ENCODE measurements around the gene ZDHHC17. TPM values are rescaled to one million over a fixed set of nuclear protein-coding genes. Genes with fewer than 3 reads are reported as not detected.
"Not testable (repeated sequence)": the region's sequence is repeated elsewhere in the genome, so short reads cannot be mapped to it uniquely, and the experiment has no call there.

Gene ZDHHC17
- total RNA-seq, 1 donor from 2014 or later, result 23.3 TPM

GRCh38 chr12:76779310-76779709 lies 15.4 kb downstream of the ZDHHC17 start:
- H3K36me3 Mint-ChIP-seq (ENCODE audit: low read depth), result peaks cover 17% of the 10 kb centered on the region
- H3K27ac Mint-ChIP-seq, result not testable (repeated sequence)

GRCh38 chr12:76781321-76781720 lies 17.4 kb downstream of the ZDHHC17 start:
- DNase-seq (ENCODE audit: low spot score), result no peak
- intact Hi-C loops (cut with micrococcal nuclease), result no loop called here
- peaks cover 32% of the 10 kb centered on the region for H3K4me1 Mint-ChIP-seq (ENCODE audit: low read depth)
- H3K9me3 Mint-ChIP-seq, result peaks cover 7% of the 10 kb centered on the region
- H3K36me3 Mint-ChIP-seq (ENCODE audit: low read depth), result peaks cover 17% of the 10 kb centered on the region
- H3K27ac Mint-ChIP-seq, result no peak overlapping the region
- H3K27me3 Mint-ChIP-seq (ENCODE audit: insufficient read depth), result no peaks in the 10 kb centered on the region
- no peak overlapping the region for H3K4me3 Mint-ChIP-seq

More at GRCh38 chr12:76779310-76779709, 15.4 kb downstream of the ZDHHC17 start:
- DNase-seq (ENCODE audit: low spot score); H3K4me3 Mint-ChIP-seq; H3K9me3 Mint-ChIP-seq; intact Hi-C loops (cut with micrococcal nuclease); H3K27me3 Mint-ChIP-seq (ENCODE audit: insufficient read depth): not testable (repeated sequence)
- H3K4me1 Mint-ChIP-seq (ENCODE audit: low read depth), result peaks cover 36% of the 10 kb centered on the region

DNA sequence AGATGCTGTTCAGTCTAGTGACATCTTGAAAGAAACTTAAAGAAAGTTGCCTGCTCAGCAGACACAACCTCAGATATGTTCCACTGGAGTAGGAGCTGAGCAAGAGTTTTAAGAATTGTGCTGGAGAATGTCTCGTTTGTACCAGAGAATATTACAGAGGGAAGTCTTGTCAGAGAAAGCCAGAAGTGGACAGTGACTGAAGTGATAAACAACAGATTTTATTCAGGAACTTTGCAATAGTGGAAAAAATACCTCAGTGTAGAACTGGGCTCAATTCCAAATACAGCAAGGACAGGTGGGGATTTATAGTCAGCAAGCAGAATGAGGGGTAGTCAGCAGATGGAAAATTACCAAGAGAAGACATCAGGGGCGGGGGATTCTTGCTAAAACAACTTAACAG lies 18.6 kb downstream of the ZDHHC17 start:
- H3K27ac Mint-ChIP-seq, result no peak overlapping the region
- intact Hi-C loops (cut with micrococcal nuclease), result no loop called here
- H3K4me1 Mint-ChIP-seq (ENCODE audit: low read depth), result peaks cover 23% of the 10 kb centered on the region
- H3K4me3 Mint-ChIP-seq, result no peak overlapping the region
- peaks cover 17% of the 10 kb centered on the region for H3K36me3 Mint-ChIP-seq (ENCODE audit: low read depth)
- no peak for DNase-seq (ENCODE audit: low spot score)
- H3K9me3 Mint-ChIP-seq, result peaks cover 7% of the 10 kb centered on the region
- no peaks in the 10 kb centered on the region for H3K27me3 Mint-ChIP-seq (ENCODE audit: insufficient read depth)

DNA sequence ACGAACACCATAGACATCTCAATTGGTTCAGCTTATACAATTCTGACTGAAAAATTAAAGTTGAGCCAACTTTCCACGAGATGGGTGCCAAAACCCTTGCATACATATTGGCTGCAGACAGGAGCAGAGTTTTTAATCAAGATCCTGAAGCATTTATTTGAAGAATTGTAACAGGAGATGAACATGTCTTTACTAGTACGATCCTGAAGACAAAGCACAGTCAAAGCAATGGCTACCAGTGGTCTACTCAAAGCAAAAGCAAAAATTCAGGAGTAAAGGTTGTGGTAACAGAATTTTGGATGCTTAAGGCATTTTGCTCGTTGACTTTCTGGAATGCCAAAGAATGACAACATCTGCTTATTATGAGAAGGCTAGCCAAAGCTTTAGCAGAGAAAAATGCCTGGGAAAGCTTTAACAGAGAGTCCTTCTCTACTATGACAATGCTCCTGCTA lies 20.7 kb downstream of the ZDHHC17 start:
- Mint-ChIP-seq H3K9me3 (peaks cover 4% of the 10 kb centered on the region), H3K27ac (no peak overlapping the region), H3K27me3 (ENCODE audit: insufficient read depth) (no peaks in the 10 kb centered on the region), H3K36me3 (ENCODE audit: low read depth) (peaks cover 10% of the 10 kb centered on the region), H3K4me3 (no peak overlapping the region), H3K4me1 (ENCODE audit: low read depth) (peaks cover 4% of the 10 kb centered on the region)
- no peak for DNase-seq (ENCODE audit: low spot score)
- intact Hi-C loops (cut with micrococcal nuclease), result no loop called here

DNA sequence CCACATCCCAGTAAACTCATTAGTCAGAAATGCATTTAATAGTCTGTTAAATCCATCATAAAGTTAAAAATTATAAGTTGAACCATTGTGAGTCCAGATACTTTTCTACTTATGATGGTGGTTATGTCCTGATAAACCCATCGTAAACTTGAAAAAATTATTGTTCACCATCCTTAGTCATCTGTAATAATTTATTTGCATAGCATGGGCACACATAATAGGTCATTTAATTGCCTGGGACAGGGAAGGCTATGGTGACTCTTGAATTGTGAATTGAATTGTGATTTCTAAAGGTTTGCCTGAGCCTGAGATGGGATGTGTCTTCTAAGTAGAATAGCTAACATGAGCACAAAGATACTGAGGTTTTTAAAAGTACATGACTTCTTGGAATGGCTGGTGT lies 21.5 kb downstream of the ZDHHC17 start:
- intact Hi-C loops (cut with micrococcal nuclease), result no loop called here
- H3K36me3 Mint-ChIP-seq (ENCODE audit: low read depth), result peaks cover 10% of the 10 kb centered on the region
- H3K9me3 Mint-ChIP-seq, result no peaks in the 10 kb centered on the region
- no peak for DNase-seq (ENCODE audit: low spot score)
- no peaks in the 10 kb centered on the region for H3K27me3 Mint-ChIP-seq (ENCODE audit: insufficient read depth)
- no peak overlapping the region for H3K4me3 Mint-ChIP-seq
- H3K27ac Mint-ChIP-seq, result no peak overlapping the region
- H3K4me1 Mint-ChIP-seq (ENCODE audit: low read depth), result peaks cover 5% of the 10 kb centered on the region

DNA sequence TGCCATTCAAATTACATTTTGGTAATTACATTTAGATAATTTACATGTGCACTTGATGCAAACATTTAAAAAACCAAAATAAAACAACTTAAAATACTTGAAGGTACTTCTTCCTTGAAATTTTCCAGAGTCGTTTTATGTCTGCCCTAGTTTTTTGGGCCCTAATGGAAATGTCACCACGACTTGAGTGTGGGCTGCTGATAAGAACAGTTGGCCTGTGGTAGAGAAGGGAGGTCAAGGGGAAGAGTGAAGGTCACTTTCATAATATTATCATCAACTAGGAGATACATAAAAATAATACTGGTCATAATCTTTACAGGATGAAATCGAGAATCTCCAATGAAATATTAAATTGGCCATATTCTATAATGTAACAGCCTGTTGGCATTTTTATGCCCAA lies 23.1 kb downstream of the ZDHHC17 start:
- H3K9me3 Mint-ChIP-seq, result no peaks in the 10 kb centered on the region

DNA sequence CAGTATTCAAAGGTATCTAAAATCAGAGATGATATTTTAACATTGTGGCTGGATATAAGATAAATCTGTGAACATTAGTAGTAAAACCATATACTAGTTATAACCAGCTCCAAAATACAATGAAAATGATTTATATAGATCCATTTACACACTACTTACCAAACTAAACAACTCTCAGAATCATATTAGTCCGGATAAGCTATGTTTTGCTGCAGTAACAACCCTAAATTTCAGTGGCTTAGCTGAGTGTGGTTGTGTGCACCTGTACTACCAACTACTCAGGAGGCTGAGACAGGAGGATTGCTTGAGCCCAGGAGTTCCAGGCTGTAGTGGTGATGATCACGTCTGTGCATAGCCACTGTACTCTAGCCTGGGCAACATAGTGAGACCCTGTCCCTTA lies 23.8 kb downstream of the ZDHHC17 start:
- H3K4me3 Mint-ChIP-seq, result no peak overlapping the region
- DNase-seq (ENCODE audit: low spot score), result no peak
- no peaks in the 10 kb centered on the region for H3K27me3 Mint-ChIP-seq (ENCODE audit: insufficient read depth)
- intact Hi-C loops (cut with micrococcal nuclease), result no loop called here
- peaks cover 6% of the 10 kb centered on the region for H3K4me1 Mint-ChIP-seq (ENCODE audit: low read depth)
- no peak overlapping the region for H3K27ac Mint-ChIP-seq
- H3K36me3 Mint-ChIP-seq (ENCODE audit: low read depth), result peaks cover 3% of the 10 kb centered on the region
- no peaks in the 10 kb centered on the region for H3K9me3 Mint-ChIP-seq

More for the DNA sequence above, 23.1 kb downstream of the ZDHHC17 start:
- intact Hi-C loops (cut with micrococcal nuclease), result no loop called here
- H3K4me3 Mint-ChIP-seq, result no peak overlapping the region
- H3K36me3 Mint-ChIP-seq (ENCODE audit: low read depth), result peaks cover 6% of the 10 kb centered on the region
- H3K27me3 Mint-ChIP-seq (ENCODE audit: insufficient read depth), result no peaks in the 10 kb centered on the region
- DNase-seq (ENCODE audit: low spot score), result no peak
- H3K4me1 Mint-ChIP-seq (ENCODE audit: low read depth), result peaks cover 10% of the 10 kb centered on the region
- no peak overlapping the region for H3K27ac Mint-ChIP-seq

DNA sequence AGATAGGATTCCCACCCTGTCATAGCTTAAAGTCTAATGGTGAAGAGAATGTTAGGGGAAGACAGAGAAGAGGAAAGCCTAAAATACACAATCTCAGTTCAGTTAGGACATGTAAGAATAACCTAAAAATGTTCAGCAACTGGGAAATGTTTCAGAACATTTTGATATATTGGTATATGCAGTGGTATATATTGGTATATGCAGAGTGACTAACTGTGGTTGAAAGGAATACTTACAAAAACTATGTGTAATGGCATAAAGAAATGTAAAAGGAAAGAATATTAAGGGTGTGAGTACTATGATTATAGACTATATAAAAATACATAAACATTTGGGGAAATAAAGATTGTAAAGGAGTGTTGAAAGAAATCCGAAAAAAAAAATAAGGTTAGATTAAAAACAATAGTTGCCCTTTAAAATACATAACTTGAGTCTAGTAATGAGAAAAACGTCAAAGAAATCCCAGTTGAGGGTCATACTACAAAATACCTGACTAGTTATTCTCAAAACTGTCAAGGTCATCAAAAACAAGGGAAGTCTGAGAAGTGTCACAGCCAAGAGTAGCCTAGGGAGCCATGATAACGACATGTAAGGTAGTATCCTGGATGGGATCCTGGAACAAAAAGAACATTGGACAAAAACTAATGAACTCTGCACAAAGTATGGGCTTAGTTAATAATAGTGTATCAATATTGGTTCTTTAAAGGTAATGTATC lies 25.6 kb downstream of the ZDHHC17 start:
- intact Hi-C loops (cut with micrococcal nuclease), result loop anchor here (5.0 kb wide), 1 partner anchor 138 kb away; no protein-coding TSS in a partner anchor
- H3K9me3 Mint-ChIP-seq, result no peaks in the 10 kb centered on the region
- H3K4me1 Mint-ChIP-seq (ENCODE audit: low read depth), result peaks cover 6% of the 10 kb centered on the region
- no peak for DNase-seq (ENCODE audit: low spot score)
- no peaks in the 10 kb centered on the region for H3K27me3 Mint-ChIP-seq (ENCODE audit: insufficient read depth)
- H3K4me3 Mint-ChIP-seq, result no peak overlapping the region
- no peaks in the 10 kb centered on the region for H3K36me3 Mint-ChIP-seq (ENCODE audit: low read depth)
- no peak overlapping the region for H3K27ac Mint-ChIP-seq

DNA sequence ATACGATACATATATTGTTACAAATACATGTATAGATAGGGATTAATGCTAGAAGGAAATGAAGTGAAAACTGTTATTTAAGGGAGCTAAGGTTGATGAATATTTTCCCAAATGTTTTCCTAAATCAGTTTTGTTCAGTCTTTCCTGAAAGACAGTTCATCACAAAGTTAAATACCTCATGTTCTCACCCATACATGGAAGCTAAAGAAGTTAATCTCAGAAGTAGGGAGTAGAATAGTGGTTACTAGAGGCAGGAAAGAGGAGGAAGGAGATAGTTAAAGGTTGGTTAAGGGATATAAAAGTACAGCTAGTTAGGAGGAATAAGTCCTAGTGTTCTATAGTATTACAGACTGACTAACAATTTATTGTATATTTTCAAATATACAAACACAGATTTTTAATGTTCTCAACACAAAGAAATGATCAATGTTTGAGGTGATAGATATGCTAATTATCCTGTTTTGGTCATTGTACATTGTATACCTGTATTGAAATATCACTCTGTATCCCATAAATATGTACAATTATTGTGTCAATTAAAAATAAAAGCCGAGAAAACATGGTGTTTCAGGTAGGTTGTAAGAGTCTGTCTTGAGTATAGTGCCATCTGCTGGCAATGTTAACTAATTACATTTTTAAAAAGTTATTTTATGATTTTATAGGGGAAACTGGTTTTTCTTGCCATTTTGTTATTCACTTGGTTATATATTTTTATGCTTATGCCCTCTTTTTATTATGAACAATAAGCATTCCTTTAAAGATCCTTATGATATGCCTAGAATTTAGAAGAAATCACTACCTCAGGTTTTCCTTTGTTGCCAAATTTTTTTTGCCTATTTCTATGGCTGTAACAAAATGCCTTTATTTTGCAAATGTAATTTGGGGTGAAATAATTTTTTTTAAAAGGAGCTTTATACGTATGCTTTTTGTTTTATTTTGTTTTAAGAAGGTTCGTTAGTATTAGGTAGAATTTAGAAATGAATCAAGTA lies 26.9 kb downstream of the ZDHHC17 start:
- no peaks in the 10 kb centered on the region for H3K9me3 Mint-ChIP-seq
- no peaks in the 10 kb centered on the region for H3K36me3 Mint-ChIP-seq (ENCODE audit: low read depth)
- DNase-seq (ENCODE audit: low spot score), result no peak
- H3K27ac Mint-ChIP-seq, result no peak overlapping the region
- intact Hi-C loops (cut with micrococcal nuclease), result loop anchor here (1.0 to 5.0 kb wide), 5 partner anchors 27 to 220 kb away; partner anchors contain the start of gene ZDHHC17
- H3K4me3 Mint-ChIP-seq, result no peak overlapping the region
- H3K27me3 Mint-ChIP-seq (ENCODE audit: insufficient read depth), result no peaks in the 10 kb centered on the region
- H3K4me1 Mint-ChIP-seq (ENCODE audit: low read depth), result peaks cover 6% of the 10 kb centered on the region

- H3K4me3 Mint-ChIP-seq, result no peak overlapping the region
- H3K36me3 Mint-ChIP-seq (ENCODE audit: low read depth), result peaks cover under 1% of the 10 kb centered on the region
- no peak overlapping the region for H3K27ac Mint-ChIP-seq
- no peaks in the 10 kb centered on the region for H3K9me3 Mint-ChIP-seq
- no peak for DNase-seq (ENCODE audit: low spot score)
- peaks cover 6% of the 10 kb centered on the region for H3K4me1 Mint-ChIP-seq (ENCODE audit: low read depth)
- intact Hi-C loops (cut with micrococcal nuclease), result loop anchor here (5.0 kb wide), 1 partner anchor 134 kb away; no protein-coding TSS in a partner anchor
- no peaks in the 10 kb centered on the region for H3K27me3 Mint-ChIP-seq (ENCODE audit: insufficient read depth)
Measured at GRCh38 chr12:76792828-76793227, 28.9 kb downstream of the ZDHHC17 start.

DNA sequence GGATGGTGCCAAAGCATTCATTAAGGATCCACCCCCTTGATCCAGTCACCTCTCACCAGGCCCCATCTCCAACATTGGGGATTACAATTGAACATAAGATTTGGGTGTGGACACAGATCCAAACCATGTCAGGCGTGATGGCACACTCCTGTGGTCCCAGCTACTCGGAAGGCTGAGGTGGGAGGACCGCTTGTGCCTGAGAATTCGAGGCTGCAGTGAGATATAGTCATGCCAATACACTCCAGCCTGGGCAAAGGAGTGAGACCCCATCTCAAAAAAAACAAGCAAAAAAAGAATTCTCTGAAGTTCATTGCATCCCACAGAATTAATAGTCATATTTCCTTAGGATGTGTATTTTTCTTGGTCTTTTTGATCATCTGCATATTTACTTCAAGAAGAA lies 34.9 kb downstream of the ZDHHC17 start:
- Mint-ChIP-seq H3K4me3 (no peak overlapping the region), H3K9me3 (peaks cover 11% of the 10 kb centered on the region), H3K36me3 (ENCODE audit: low read depth) (peaks cover 24% of the 10 kb centered on the region), H3K27me3 (ENCODE audit: insufficient read depth) (no peaks in the 10 kb centered on the region), H3K27ac (no peak overlapping the region), H3K4me1 (ENCODE audit: low read depth) (no peaks in the 10 kb centered on the region)
- intact Hi-C loops (cut with micrococcal nuclease), result no loop called here
- DNase-seq (ENCODE audit: low spot score), result no peak

DNA sequence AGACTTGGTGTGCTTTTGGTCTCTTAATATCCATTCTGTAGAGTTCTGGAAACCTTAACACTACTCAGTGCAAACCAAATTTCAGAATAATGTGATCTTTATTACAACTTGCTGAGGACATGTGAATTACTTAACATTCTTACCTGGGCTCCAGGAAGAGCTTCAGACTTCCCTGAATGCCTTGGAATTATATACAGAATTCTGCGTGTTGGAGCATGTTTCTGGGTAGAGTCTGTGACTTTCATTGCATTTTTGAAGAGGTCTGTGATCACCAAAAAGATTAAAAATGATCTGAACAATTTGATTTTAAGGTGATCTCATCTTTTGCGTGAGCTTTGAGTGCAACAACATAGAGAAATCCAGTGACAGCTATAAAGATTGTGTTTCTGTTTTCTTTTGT lies 35.4 kb downstream of the ZDHHC17 start:
- H3K27me3 Mint-ChIP-seq (ENCODE audit: insufficient read depth), result no peaks in the 10 kb centered on the region

DNA sequence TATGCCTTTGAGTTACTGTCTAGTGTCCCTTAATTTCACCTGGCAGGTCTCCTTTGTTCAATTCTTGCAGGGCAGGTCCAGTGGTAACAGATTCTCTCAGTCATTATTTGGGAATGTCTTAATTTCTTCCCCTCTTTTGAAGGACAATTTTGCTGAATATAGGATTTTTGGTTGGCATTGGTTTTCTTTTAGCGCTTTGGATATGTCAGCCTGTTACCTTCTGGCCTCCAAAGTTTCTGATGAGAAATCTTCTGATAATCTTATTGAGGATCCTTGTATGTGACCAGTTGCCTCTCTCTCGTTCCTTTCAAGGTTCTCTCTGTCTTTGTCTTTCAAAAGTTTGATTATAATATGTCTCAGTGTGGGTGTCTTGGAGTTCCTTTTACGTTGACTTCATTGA lies 38.1 kb downstream of the ZDHHC17 start:
- Mint-ChIP-seq H3K4me1 (ENCODE audit: low read depth) (peaks cover 6% of the 10 kb centered on the region), H3K4me3 (no peak overlapping the region), H3K9me3 (peaks cover 11% of the 10 kb centered on the region), H3K36me3 (ENCODE audit: low read depth) (peaks cover 24% of the 10 kb centered on the region), H3K27me3 (ENCODE audit: insufficient read depth) (no peaks in the 10 kb centered on the region), H3K27ac (no peak overlapping the region)
- DNase-seq (ENCODE audit: low spot score), result no peak
- intact Hi-C loops (cut with micrococcal nuclease), result no loop called here

More for the DNA sequence above, 35.4 kb downstream of the ZDHHC17 start:
- H3K27ac Mint-ChIP-seq, result no peak overlapping the region
- intact Hi-C loops (cut with micrococcal nuclease), result no loop called here
- H3K4me1 Mint-ChIP-seq (ENCODE audit: low read depth), result peaks cover 4% of the 10 kb centered on the region
- peaks cover 24% of the 10 kb centered on the region for H3K36me3 Mint-ChIP-seq (ENCODE audit: low read depth)
- no peak for DNase-seq (ENCODE audit: low spot score)
- peaks cover 11% of the 10 kb centered on the region for H3K9me3 Mint-ChIP-seq
- H3K4me3 Mint-ChIP-seq, result no peak overlapping the region

Measured in activated T-helper 1 cell treated with anti-CD3 and anti-CD28 coated beads, Interleukin-12 subunit alpha, Interleukin-12 subunit beta, Interleukin-2, Interleukin-4 antibody, amounts not matched to agents 30 ng/mL and 10 ng/mL and 1 ng/mL, durations not matched to agents 14 hours and 24 hours and 36 hours (primary cell).